Mucosa of stomach (tissue), 1 donor: ENCODE measurements around the gene IFTAP.

ENCODE experiments used
- H3K27me3 ChIP-seq: one replicate; pipeline ENCODE4 v1.7.0; 2013; ENCODE audit warnings: mild to moderate bottlenecking, low read length; ENCODE audit not compliant: control insufficient read depth, insufficient read depth
- H3K36me3 ChIP-seq: one replicate; pipeline ENCODE4 v1.7.0; 2013; ENCODE audit warnings: low read length; ENCODE audit not compliant: control insufficient read depth, insufficient read depth
- H3K4me1 ChIP-seq: one replicate; pipeline ENCODE4 v1.7.0; 2013; ENCODE audit warnings: mild to moderate bottlenecking, low read length; ENCODE audit not compliant: control insufficient read depth, insufficient read depth
- H3K4me3 ChIP-seq: one replicate; pipeline ENCODE4 v1.7.0; 2013; ENCODE audit warnings: low read length
- H3K9ac ChIP-seq: one replicate; pipeline ENCODE4 v1.7.0; 2013; ENCODE audit warnings: mild to moderate bottlenecking, low read length, moderate library complexity
- H3K9me3 ChIP-seq: one replicate; pipeline ENCODE4 v1.7.0; 2013; ENCODE audit warnings: mild to moderate bottlenecking, low read length, moderate library complexity; ENCODE audit not compliant: control insufficient read depth
- donor health status: Pancreatic carcinoma.

The IFTAP gene

DNA sequence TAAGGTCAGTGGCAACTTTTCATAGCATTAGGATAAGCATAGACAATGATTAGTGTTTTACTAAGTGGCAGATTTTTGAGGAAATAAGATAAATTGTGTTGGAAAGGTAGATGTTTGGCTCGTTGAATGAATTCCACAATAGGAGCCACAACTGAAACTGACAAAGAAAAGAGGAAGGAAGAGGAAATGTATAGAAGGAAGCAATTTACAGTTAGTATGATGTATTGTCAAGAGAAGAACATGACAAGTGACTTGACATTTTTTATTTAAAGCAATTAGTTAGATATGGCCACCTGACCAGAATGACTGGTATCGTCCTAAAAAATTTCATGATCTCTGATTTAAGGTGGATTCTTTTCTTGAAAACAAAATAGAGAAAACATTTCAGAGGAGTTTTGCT lies 6.9 kb downstream of the IFTAP start:
- Histone ChIP-seq H3K4me1 (no peaks in the 10 kb centered on the region), H3K4me3 (no peak overlapping the region)

DNA sequence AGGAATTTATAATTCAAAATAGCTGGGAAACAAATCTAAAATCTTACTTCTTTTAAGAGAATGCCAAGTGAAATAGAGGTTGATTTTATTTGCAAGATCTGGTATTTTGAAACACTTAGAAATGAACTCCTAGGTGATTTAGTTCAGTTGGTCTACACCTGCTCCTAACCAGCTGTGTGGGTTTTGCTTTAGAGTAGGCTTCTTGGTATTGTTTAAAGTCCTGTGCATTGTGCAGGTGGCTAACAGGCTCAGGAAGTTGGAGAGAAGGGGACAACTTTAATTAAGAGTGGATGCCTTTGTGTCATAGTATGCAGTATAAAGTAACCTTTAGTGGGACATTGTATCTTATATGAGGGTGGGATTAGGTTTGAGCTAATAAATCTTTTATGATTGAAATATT lies 7.8 kb downstream of the IFTAP start:
- no peaks in the 10 kb centered on the region for H3K9me3 ChIP-seq
- no peaks in the 10 kb centered on the region for H3K27me3 ChIP-seq
- no peak overlapping the region for H3K4me3 ChIP-seq
- H3K4me1 ChIP-seq: no peaks in the 10 kb centered on the region
- H3K9ac ChIP-seq: no peak overlapping the region
- no peaks in the 10 kb centered on the region for H3K36me3 ChIP-seq

More for the DNA sequence above, 6.9 kb downstream of the IFTAP start:
- H3K9me3 ChIP-seq: no peaks in the 10 kb centered on the region
- no peak overlapping the region for H3K9ac ChIP-seq
- no peaks in the 10 kb centered on the region for H3K36me3 ChIP-seq
- H3K27me3 ChIP-seq: no peaks in the 10 kb centered on the region

DNA sequence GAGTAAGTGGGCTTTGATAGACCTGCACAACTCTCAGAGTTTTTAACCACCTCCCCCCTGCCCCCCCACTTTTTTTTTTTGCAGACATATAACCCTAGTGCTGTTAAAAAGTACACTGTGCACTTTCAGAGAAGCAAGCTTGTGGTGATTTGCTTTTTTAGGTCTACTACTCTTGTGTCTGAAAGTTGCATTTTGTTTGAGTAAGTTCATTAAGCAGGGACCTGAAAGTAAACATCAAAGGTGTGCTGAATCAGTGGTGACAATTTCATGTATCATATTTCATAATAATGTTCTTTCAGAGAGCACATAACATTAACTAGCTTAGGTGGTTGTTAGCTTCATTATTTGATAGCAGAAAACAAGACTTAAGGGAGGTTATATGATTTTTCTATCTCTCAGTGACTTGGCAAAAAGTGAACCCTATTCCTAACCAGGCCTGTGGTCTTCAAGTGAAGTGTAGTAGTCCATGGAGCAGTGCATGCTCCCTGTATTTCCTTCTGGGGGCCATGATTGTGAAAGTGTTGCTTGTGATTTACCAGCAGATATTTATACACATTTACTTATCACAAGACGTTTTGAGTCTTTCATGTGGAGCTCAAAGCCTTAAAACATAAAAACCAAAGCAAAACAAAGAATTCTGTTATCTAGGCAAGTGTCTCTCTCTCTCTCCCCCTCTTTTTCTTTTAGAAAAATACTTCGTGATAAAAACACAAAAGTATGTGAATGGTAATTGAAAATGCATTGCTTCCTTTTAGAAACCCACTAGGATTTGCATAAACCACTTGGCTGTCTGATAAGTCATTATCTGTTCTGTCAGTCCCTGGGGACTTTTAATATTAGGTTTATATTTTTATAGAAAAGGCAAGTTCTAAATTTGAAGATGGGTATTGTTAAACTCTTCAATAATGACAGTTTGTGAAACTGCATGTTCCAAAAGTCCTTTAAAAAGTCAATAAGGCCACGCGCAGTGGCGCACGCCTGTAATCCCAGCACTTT lies 11.2 kb downstream of the IFTAP start:
- Histone ChIP-seq H3K36me3 (no peaks in the 10 kb centered on the region), H3K9me3 (no peaks in the 10 kb centered on the region), H3K9ac (no peak overlapping the region), H3K27me3 (no peaks in the 10 kb centered on the region), H3K4me3 (no peak overlapping the region), H3K4me1 (no peaks in the 10 kb centered on the region)

- Histone ChIP-seq H3K36me3 (no peaks in the 10 kb centered on the region), H3K4me1 (no peaks in the 10 kb centered on the region), H3K9ac (no peak overlapping the region), H3K9me3 (no peaks in the 10 kb centered on the region), H3K27me3 (no peaks in the 10 kb centered on the region), H3K4me3 (no peak overlapping the region)
Measured at GRCh38 chr11:36608491-36609199, 14.3 kb downstream of the IFTAP start.

DNA sequence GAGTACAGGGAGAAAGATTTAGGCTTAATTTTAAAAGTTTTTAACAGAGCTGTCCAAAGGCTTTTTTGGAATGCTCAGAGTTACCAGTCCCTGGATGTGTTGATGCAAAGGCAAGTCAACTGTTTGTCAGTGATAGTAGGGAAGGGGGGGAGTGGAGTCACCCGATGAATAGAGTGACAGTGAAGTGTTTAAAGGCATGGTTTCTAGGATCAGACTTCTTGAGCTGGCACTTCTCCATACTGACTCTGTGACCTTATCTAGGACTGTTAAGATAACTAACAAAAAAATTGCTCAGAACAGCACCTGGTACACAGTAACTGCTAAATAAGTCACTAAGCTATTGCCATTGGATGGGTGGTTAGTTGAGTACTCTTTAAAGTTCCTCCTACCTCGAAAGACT lies 15.1 kb downstream of the IFTAP start:
- Histone ChIP-seq H3K9me3 (no peaks in the 10 kb centered on the region), H3K4me3 (no peak overlapping the region), H3K9ac (no peak overlapping the region), H3K36me3 (no peaks in the 10 kb centered on the region), H3K27me3 (no peaks in the 10 kb centered on the region), H3K4me1 (no peaks in the 10 kb centered on the region)

DNA sequence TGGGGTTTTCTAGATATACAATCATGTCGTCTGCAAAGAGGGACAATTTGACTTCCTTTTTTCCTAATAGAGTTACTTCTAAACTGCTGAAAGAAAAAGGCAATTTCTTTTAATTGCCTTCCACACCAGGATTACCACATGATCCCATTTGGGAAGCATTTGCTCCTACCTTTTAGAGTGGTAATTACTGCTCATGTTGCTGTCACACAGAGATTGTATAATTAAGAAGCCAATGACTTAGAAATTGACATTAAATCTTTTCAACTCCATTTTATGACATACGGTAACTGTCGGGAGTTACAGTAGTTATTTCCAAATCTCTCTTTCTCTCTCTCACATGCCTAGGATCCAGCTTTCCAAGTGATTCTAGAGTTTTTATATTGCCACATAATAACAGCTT lies 21.5 kb downstream of the IFTAP start:
- no peaks in the 10 kb centered on the region for H3K4me1 ChIP-seq
- H3K36me3 ChIP-seq: no peaks in the 10 kb centered on the region
- no peak overlapping the region for H3K4me3 ChIP-seq
- H3K9me3 ChIP-seq: no peaks in the 10 kb centered on the region
- H3K27me3 ChIP-seq: no peaks in the 10 kb centered on the region
- no peak overlapping the region for H3K9ac ChIP-seq

DNA sequence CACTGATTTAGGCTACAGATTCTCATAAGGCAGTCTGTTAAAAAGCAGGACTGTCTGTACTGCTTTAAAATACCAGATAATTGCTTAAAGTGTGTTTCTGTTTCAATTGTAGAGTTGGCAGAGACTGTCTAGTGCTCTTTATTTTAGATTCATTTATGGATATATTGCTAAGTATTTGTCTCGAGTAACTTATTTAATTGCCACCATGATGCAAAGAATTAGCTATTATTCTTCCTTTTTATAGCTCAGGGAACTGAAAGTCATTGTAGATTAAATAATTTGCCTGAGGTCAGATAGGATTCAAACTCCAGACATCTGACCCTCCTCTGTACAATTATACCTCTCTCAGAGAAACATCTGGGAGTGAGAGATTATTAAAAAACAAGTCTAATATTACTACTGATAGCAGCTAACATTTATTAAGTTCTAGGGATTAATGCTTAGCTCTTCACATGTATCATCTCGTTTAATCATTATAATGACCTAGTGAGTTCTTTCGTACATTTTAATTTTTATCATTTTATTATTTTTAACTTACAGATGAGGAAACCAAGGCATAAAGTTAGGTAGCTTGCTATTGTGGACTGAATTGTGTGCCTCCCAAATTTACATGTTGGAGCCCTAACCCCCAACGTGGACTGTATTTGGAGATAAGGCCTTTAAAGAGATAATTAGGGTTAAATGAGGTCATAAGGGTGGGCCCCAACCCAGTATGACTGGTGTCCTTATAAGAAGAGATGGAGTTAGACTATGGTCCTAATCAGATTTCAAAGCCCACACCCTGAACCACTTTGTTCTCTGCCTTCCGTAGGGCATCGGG lies 23.5 kb downstream of the IFTAP start:
- H3K9me3 ChIP-seq: no peaks in the 10 kb centered on the region
- no peak overlapping the region for H3K4me3 ChIP-seq
- no peak overlapping the region for H3K9ac ChIP-seq
- H3K4me1 ChIP-seq: no peaks in the 10 kb centered on the region
- no peaks in the 10 kb centered on the region for H3K36me3 ChIP-seq
- no peaks in the 10 kb centered on the region for H3K27me3 ChIP-seq

DNA sequence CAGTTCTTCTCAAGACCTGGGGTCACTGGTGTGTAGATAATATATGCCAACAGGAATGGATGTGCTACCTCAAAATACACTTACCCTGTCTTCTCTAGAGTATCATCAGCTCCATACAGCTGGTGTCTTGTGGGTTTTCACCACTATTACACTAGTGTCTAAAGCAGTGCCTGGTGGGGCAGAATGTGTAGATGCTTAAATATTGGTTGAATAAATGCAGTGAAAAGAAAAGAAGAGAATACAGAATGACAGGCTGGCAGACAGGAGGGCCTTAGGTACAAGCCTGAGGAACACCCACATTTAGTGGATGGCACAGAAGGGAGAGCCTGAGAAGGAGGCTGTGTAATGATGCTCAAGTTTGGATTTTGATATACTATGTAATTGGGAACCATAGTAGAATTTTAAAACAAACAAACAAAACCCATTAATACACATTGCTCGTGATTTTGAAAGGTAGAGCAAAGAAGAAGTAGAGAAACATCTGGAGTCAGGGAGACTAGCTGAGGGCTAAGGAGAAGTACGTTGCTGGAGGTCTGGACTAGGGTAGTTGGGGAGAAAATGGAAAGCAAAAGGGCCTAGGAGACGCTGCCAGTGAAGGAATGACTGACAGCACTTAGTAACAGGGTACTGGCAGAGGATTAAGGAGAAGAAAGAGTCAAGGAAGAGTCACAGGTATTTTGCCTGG lies 24.2 kb downstream of the IFTAP start:
- Histone ChIP-seq H3K9ac (no peak overlapping the region), H3K9me3 (no peaks in the 10 kb centered on the region), H3K4me3 (no peak overlapping the region), H3K27me3 (no peaks in the 10 kb centered on the region), H3K36me3 (no peaks in the 10 kb centered on the region), H3K4me1 (no peaks in the 10 kb centered on the region)

DNA sequence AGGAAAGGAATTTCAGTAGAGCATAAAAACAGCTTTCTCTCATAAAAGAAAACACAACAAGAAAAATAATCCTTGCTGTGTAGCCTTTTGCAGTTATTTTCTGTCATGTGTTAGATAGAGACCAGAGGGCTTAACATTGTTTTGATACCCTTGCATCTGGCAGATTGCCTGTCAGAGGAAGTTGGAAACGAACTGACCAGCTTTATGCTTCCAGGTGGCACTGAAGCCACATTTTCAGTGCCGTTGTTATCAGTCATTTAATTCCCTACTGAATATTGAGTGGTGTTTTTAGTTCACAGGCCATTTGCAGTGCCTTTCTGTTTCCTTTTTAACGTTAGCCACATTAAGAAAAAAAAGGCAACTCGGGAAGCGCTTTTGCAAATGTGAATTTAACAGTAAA lies 25.2 kb downstream of the IFTAP start:
- no peaks in the 10 kb centered on the region for H3K9me3 ChIP-seq
- H3K4me1 ChIP-seq: no peaks in the 10 kb centered on the region
- no peaks in the 10 kb centered on the region for H3K36me3 ChIP-seq
- no peaks in the 10 kb centered on the region for H3K27me3 ChIP-seq
- H3K4me3 ChIP-seq: no peak overlapping the region
- no peak overlapping the region for H3K9ac ChIP-seq

DNA sequence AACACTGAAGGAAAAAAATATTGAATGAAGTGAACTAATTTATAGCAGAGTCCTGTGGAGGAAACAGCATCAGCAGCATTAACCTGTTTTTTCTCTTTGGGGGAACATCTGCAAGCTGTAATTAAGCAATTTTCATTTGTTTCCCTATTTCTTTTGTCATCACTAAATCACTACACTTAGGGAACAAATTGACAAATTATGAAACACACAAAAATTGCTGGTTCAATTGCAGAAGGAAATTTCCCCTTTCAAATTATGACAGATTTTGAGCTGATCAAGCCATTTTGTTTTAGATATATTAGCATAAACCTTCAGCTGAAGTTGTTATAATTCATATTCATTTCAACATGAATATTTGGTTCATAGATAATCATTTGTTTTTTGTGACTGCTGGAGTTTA lies 25.9 kb downstream of the IFTAP start:
- H3K36me3 ChIP-seq: no peaks in the 10 kb centered on the region
- no peaks in the 10 kb centered on the region for H3K9me3 ChIP-seq
- no peaks in the 10 kb centered on the region for H3K27me3 ChIP-seq
- H3K4me3 ChIP-seq: no peak overlapping the region
- H3K9ac ChIP-seq: no peak overlapping the region
- no peaks in the 10 kb centered on the region for H3K4me1 ChIP-seq

GRCh38 chr11:36622431-36623136 lies 28.3 kb downstream of the IFTAP start:
- H3K9me3 ChIP-seq: no peaks in the 10 kb centered on the region
- no peak overlapping the region for H3K4me3 ChIP-seq
- no peaks in the 10 kb centered on the region for H3K4me1 ChIP-seq
- no peak overlapping the region for H3K9ac ChIP-seq
- no peaks in the 10 kb centered on the region for H3K36me3 ChIP-seq
- no peaks in the 10 kb centered on the region for H3K27me3 ChIP-seq
